ENCODE measurements around the gene E2F7. TPM values are rescaled to one million over a fixed set of nuclear protein-coding genes. Genes with fewer than 3 reads are reported as not detected.

Gene E2F7
- polyA plus RNA-seq, 4 donors: 5.2 to 9.3 (median 7.8) TPM

DNA sequence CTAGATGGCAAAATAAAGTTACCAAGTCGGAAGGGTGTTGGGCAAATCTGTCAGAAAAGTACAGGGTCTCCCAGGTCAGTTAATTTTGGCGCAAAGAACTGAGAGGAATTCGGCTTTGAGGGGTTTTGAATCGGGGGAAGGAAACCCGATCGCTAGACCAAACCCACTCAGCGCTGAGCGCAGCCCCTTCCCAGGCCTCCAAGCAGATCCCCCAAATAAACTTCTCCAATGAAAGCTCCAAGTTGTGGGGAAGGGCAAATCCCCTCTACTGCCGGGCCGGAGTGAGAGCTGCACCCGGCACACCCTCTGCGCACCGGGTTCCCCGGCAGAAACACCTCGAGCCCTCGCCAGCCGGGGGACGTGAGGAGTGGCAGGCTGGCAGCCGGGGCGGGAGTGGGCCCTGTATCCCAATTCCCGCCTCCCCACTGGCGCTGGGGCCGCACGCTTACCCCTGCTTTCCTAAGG, 441 bp downstream of the E2F7 start:
- peak in 2 of 4 donors; percentile 21 to 43 for DNase-seq (ENCODE audit: low read depth in 4 of 4, low spot score in 2 of 4)

DNA sequence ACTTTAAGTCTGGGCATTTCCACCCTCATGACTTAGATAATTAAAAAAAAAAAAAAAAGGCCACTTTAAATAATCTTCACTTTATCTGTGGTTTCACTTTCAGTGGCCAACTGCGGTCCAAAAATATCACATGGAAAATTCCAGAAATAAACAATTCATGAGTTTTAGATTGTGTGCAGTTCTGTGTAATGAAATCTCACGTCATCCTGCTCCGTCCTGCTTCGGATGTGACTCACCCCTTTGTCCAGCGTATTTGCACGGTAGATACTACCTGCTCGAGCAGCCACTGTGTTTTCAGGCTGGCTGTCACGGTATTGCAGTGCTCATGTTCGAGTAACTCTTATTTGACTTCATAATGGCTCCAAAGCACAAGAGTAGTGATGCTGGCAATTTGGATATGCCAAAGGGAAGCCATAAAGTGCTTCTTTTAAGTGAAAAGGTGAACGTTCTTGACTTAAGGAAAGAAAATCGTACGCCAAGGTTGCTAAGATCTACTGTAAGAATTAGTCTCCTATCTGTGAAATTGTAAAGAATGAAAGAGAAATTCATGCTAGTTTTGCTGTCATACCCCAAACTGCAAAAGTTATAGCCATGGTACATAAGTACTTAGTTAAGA, 2.4 kb downstream of the E2F7 start:
- DNase-seq (ENCODE audit: low read depth in 4 of 4, low spot score in 2 of 4): no peak

GRCh38 chr12:77062396-77062795, 3.0 kb downstream of the E2F7 start:
- DNase-seq (ENCODE audit: low read depth in 4 of 4, low spot score in 2 of 4): no peak

DNA sequence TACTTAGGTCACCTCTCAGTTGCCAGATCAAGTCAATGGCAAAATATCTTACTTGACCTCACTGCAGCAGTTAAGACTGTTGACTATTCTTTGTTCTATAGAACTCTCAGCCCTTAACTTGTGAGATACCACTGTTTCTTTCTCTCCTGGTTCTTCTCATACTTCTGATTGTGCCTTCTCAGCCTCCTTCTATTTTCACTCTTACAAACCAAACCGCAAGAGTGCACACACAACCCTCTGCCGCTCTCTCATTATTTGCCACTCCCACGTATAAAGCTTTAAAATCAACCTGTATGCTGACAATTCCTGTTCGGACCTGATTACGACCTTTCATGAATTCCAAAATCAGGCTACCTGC, 4.5 kb downstream of the E2F7 start:
- no peak for DNase-seq (ENCODE audit: low read depth in 4 of 4, low spot score in 2 of 4)

DNA sequence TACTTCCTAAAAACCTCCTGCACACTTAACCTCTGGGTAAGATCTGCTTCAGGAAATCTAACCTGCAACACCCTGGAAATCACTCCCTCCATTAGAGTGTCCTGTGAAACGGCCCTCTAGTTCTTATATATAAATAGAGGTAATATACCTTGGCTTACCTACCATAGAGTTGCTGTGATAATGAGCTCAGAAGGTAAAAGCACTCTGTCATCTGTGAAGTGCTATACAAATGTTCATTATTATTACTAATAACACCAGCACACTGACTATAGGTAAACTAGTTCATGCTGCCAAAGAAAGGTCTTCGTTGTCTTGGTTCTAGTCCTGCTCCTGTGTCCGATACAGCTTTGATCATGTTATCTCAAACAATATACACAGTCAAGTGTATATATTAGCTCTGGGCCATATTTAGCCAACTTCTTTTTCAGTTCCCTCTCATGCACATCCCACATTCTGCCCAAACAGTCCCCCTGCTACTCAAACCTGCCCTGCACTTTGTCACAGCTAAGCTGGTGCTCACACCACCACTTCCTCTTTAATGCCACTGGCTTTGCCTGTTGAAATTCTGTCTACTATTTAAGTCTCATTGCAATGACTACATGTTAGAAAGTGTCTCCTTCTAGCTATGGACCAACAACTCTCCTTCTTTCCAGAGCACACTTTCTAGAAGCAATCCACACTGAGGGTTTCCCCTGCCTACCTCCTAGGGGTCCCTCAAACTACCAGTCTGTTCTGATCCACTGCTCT, 5.1 kb downstream of the E2F7 start:
- DNase-seq (ENCODE audit: low read depth in 4 of 4, low spot score in 2 of 4): no peak

DNA sequence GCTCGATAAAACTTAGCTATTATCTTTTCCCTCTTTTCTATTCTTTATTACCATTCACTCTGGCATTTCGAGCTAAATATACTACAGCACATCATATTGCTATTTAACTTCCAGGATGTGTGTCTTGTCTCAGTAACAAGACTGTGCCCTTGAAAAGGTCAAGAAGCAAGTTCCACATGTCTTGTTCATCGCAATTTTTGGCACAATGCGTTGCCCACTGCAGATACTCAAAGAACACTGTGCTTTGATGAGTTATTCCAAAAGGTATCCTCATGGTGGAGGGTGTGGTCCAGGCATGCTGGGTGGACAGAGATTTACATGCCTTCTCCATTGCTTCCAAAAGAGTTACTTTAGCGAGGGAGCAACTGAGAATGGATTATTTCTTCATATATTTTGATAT, 6.6 kb downstream of the E2F7 start:
- no peak for DNase-seq (ENCODE audit: low read depth in 4 of 4, low spot score in 2 of 4)

DNA sequence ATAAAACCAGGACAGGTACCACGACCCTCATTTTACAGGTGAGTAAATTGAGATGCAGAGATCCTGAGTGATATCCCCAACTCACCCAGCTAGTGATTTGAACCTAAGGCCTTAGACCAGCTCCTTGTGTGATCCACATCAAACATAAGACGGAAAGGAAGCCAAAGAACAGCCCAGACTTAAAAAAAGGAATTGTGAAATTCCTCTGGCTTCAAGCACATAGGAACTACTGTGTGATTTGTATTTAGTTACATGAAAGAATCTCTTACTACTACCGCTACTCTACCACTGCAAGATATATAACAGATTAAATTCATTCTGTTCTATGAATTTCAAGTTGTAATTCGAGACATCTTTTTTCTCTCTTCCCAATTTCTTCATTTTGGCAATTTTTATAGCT, 10.5 kb downstream of the E2F7 start:
- no peak for DNase-seq (ENCODE audit: low read depth in 4 of 4, low spot score in 2 of 4)

GRCh38 chr12:77053259-77053658, 12.1 kb downstream of the E2F7 start:
- DNase-seq (ENCODE audit: low read depth in 4 of 4, low spot score in 2 of 4): no peak

GRCh38 chr12:77049767-77050353, 15.5 kb downstream of the E2F7 start:
- peak in 1 of 4 donors; percentile 27 for DNase-seq (ENCODE audit: low read depth in 4 of 4, low spot score in 2 of 4)

DNA sequence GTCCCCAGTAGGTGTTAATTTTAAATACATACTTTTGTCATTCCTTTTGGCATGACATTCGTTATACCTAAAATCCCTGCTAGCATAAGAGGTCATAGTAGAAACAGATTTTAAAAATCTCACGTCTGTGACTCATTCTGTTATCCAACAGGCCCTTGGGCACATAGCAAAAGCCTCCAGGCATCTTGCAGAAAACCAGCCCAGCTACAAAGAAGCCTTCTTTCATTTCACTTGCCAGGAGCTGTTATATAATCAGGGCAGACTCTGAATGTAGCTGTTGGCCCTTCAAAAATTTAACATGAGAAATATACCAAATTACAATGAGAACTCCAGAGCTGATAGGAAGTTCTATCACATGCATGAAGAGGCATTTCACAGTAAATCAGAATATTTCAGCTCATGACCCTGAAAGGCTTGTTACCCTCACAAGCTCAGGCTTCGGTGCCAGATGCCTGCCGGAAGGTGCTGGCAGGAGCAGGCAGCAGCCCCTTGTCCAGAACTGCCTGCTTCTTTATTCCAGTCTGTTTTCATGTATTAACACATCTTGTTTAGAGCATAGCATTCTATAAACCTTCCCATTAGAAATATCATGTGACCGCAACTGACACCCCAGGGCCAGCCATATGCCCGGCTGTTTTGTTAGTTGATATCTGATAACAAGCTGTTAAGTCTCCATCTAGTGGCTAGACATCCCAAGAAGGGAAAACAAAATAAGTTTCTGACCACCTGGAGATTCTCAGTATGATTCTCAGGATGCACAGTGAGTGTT, 17.8 kb downstream of the E2F7 start:
- no peak for DNase-seq (ENCODE audit: low read depth in 4 of 4, low spot score in 2 of 4)

- DNase-seq (ENCODE audit: low read depth in 4 of 4, low spot score in 2 of 4): no peak
Measured at GRCh38 chr12:77046468-77046867, 18.9 kb downstream of the E2F7 start.

DNA sequence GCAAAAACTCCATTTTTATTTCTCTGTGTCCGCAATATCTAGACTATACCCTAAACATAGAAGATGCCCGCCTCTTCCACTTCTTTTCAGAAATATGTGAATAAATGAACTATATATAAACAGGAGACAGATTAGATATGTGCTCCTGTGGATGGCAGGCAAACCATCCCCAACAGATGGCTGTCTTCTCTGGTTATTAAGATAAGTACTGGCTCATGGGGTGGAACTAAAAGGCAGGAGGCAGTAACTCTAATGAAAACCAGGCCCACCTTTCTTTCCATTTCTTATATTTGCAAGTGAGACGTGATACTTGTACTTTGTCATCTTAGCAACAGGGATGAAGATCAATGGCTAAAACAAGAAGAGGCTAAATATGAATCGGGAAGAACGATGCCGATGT, 20.2 kb downstream of the E2F7 start:
- DNase-seq (ENCODE audit: low read depth in 4 of 4, low spot score in 2 of 4): no peak

GRCh38 chr12:77044721-77045120, 20.6 kb downstream of the E2F7 start:
- DNase-seq (ENCODE audit: low read depth in 4 of 4, low spot score in 2 of 4): no peak

DNA sequence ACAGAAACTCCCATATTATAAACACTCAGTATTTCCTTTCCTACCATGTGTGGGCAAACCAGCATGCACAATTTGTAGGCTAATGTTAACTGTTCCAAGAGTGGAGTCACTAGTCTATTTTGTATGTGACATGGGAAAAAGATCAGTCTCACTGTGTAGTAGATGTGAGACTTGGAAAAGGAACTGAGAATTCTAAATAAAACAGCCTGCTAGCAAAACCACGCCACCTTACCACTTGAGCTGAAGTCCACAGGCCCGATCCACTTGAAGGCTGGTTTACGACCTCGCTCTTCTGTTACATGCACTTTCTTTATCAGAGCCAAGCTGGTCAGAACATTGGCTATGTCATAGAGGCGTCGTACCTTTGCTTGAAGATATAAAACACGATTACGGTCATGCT, 22.5 kb downstream of the E2F7 start:
- DNase-seq (ENCODE audit: low read depth in 4 of 4, low spot score in 2 of 4): no peak

DNA sequence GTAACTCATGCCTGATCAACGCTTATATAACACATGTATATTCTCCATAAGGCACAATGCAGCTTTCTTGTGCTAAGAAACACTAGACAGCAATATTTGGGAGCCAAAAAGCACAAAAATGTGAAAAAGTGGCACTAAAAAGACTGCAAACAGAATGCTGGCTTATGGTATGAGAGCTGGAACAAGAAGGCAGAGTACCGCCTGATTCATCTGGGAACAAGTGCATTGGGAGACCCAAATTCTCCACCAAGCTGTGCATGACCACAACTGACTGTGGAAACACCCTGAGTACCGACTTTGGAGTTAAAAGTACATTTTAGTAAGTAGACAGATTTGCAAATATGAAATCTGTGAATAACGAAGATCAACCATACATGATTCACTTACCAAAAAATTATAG, 25.1 kb downstream of the E2F7 start:
- no peak for DNase-seq (ENCODE audit: low read depth in 4 of 4, low spot score in 2 of 4)

DNA sequence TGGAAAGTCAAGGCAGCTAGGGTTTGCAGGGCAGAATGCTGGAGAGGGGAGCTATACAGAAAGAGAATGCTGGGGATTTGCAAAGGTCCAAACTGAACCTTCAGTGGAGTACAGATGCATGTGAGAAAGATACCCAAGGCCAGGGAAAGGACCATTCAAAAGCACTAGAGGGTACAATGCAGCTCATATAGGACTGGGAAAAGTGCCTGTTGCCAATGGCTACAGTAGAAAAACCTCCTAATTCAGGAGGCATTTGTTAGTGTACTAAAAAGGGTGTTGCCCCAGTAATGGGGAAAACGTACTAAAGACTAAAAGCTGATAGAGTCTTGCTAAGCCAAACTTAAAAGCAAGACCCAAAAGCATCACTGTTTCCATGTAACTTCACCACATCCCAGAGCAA, 30.1 kb downstream of the E2F7 start:
- DNase-seq (ENCODE audit: low read depth in 4 of 4, low spot score in 2 of 4): no peak

DNA sequence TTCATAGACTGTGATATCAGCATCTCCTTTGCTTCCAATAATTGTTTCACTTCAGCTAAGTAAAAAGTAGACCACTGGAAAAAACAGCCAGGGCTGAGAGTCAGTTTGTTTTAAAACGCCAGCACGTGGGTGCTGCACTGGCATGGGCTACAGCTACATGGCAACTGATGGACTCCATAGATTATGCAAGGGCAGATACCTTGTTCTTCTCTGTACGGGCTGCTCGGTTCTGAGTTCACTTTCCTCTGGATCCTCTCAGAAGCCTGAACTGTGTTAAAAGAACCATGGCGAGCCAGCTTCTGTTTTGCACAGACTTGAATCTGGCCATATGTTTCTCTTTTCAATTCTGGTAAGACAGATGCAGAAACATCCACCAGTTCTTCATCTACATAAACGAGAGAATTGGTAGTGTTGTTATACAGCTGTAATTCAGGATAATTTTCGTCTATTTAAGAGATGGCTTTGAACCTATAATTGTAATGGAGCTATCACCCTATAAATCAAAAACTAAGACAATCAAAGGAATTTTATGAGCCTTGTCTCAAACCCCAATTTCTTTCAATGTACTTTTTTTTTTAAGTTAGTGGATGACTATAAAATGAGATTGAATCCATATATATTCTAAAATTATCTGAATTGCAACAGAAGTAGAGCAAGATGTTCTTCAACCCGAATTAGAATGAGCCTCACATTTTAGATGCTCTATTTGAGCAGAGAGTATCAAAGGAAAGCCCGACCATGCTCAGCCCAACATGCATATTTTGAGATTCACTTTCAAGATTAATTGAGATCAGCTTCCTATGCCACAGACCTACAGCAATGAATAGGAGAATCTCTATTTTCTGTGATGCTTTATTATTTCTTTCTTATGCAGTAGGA, 31.5 kb downstream of the E2F7 start:
- DNase-seq (ENCODE audit: low read depth in 4 of 4, low spot score in 2 of 4): no peak

DNA sequence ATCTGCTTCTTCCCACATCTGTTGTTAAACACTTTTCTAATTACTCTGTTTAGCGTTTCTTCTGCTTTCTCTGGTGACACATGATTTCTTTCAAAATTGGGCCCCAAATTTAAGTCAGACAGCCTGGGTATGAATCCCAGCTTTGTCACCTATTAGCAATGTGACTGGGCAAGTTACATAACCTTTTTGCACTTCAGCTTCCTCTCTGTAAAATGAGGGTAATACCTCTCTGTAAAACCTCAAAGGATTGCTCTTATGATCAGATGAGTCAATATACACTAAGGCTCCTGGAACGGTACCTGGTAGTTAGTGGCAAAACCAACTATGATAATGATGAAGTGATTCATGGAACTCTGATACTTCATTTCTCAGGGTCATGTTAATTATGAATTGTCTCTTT, 33.0 kb downstream of the E2F7 start:
- no peak for DNase-seq (ENCODE audit: low read depth in 4 of 4, low spot score in 2 of 4)

DNA sequence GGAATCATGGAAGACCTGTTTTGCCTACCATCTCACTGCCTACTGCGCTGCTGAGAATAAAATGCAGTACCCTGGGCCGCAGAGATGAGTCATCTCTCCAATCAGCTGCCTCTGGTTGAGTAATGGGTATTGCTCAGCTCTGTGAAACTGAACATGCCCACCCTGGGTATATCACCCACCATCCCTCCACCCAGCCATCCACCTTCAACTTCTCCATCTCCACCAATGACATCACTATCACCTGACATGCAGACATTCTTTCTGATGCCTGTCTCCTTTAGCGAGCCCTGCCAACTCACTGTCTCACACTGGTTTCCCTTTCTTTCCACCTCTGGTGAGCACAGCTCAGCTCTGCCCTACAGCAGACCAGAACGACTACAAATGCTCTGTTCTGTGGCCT, 33.6 kb downstream of the E2F7 start:
- no peak for DNase-seq (ENCODE audit: low read depth in 4 of 4, low spot score in 2 of 4)

DNA sequence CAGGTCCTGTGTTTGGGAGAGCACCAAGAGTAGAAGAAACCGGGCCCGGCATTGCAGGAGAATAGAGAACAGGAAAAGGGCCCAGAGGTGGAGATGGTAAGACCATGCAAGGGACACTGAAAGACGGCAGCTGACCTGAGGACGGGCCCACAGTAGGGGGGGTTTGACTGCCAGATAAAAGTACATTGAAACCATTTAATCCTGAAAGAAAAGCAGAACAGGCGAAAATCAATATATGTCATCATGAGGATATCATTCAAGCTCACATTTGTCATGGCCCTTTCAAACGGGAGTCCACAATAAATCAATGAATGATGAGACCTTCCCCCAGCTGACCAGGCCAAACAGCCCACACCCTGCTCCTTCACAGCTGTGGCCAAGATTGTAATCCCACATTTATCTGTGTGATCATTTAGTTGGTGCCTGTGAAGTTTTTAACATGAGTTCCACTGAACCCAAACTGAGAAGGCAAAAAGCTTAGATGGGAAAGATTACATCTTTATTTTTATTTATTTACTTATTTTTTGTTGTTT, 39.5 kb downstream of the E2F7 start:
- no peak for DNase-seq (ENCODE audit: low read depth in 4 of 4, low spot score in 2 of 4)
